ENCODE data around the gene KIF6. TPM values are rescaled to one million over a fixed set of nuclear protein-coding genes. Genes with fewer than 3 reads are reported as not detected.

The KIF6 gene
- total and polyA plus RNA-seq, 4 donors = 1.1 to 7.8 (median 4.5) TPM

DNA sequence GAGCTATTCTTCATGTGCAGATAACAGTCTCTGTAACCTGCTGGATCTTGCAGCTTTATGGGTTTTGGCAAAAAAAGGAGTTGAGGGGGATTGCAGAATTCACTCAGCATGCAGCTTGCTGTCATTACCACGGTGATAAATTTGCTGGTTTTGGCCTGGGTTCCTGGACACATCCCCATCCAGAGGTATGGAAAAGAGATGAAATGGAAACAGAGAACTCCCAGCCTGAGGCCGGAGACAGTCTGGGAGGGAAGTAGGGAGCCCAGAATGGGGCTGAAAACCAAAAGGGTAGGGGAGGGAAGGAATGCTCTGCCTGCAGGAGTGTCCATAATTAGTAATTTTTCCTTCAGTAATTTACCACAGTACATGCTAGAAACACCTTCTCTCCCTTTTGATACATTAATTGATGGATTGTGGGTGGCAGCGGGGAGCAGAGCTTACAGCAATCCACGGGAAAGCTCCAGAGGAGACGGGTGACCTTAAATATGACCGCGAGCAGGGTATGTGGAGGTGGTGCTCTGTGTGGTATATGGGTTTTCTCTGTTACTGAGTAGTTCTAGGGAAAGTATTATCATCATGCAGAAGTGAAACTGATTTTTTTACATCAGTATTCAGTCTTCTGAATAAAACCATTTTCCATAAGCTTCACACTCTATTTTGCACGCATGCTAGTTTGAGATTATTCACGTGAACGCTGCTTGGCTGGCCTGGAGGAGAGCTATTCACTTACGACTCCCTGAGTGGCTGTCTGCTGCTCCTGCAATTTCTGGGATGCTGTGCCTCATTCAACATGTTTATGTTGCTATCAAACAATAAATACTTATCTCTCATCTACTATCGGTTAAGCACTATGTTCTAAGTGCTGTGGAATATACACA is 336.4 kb downstream of the KIF6 start:
- DNase-seq (peak in 1 of 3 donors; percentile 9), ATAC-seq (ENCODE audit: insufficient read depth, low FRiP score) (no peak)
- Histone ChIP-seq H3K4me3 (no peak overlapping the region), H3K9ac (ENCODE audit: insufficient read depth in 1 of 2, low read length in 2 of 2) (no peak overlapping the region), H3K4me1 (ENCODE audit: control insufficient read depth in 5 of 5, insufficient read depth in 5 of 5, low read length in 5 of 5) (peaks cover 0 to 18% (median 0%) of the 10 kb centered on the region in 5 donors), H3K27me3 (ENCODE audit: control insufficient read depth in 3 of 3, insufficient read depth in 3 of 3, low read length in 2 of 3) (peaks cover 0 to 1% (median 0%) of the 10 kb centered on the region in 3 donors), H3K27ac (ENCODE audit: low read depth in 1 of 2, low read length in 1 of 2) (no peak overlapping the region), H3K9me3 (ENCODE audit: control insufficient read depth in 4 of 4, insufficient read depth in 3 of 4, low read length in 3 of 4) (peaks cover 0 to 1% (median 0%) of the 10 kb centered on the region in 4 donors), H3K36me3 (ENCODE audit: control insufficient read depth in 4 of 4, insufficient read depth in 4 of 4, low read length in 4 of 4) (no peaks in the 10 kb centered on the region)
- no peak for TF ChIP-seq CTCF (IDR thresholded peaks at IDR 0.05; ENCODE audit: control extremely low read depth, extremely low read depth)
- 83 to 88% methylated on average over 12 of the region's 12 CpGs for WGBS, 2 donors

DNA sequence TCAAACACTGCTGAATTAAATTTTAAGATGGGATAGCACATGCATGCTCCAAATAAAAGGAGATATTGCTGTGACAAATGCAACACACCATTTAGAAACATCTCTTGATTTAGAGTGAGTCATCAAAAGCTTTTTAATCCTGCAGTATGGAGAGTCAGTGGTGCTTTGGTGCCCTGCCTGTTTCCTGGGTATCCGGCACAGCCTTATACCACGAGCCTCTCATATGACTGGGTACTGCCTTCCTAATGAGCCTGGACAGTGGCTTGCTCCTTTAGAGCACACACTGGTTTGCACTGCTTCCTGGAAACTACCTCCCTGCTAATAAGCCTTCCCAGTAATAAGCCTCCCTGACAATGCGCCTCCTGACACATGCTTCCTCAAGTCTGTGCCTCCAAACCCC is 337.4 kb downstream of the KIF6 start:
- H3K36me3 ChIP-seq (ENCODE audit: control insufficient read depth in 4 of 4, insufficient read depth in 4 of 4, low read length in 4 of 4) = no peaks in the 10 kb centered on the region
- H3K9ac ChIP-seq (ENCODE audit: insufficient read depth in 1 of 2, low read length in 2 of 2) = no peak overlapping the region
- WGBS, 2 donors = 89 to 96% methylated on average over 3 of the region's 3 CpGs
- H3K9me3 ChIP-seq (ENCODE audit: control insufficient read depth in 4 of 4, insufficient read depth in 3 of 4, low read length in 3 of 4) = peaks cover 0 to 1% (median 0%) of the 10 kb centered on the region in 4 donors
- H3K27me3 ChIP-seq (ENCODE audit: control insufficient read depth in 3 of 3, insufficient read depth in 3 of 3, low read length in 2 of 3) = no peaks in the 10 kb centered on the region
- H3K27ac ChIP-seq (ENCODE audit: low read depth in 1 of 2, low read length in 1 of 2) = no peak overlapping the region
- H3K4me3 ChIP-seq = no peak overlapping the region
- peaks cover 0 to 18% (median 0%) of the 10 kb centered on the region in 5 donors for H3K4me1 ChIP-seq (ENCODE audit: control insufficient read depth in 5 of 5, insufficient read depth in 5 of 5, low read length in 5 of 5)
- TF ChIP-seq CTCF (IDR thresholded peaks at IDR 0.05; ENCODE audit: control extremely low read depth, extremely low read depth) = no peak
- DNase-seq (no peak), ATAC-seq (ENCODE audit: insufficient read depth, low FRiP score) (no peak)

- Histone ChIP-seq H3K4me1 (ENCODE audit: control insufficient read depth in 5 of 5, insufficient read depth in 5 of 5, low read length in 5 of 5) (peaks cover 0 to 18% (median 0%) of the 10 kb centered on the region in 5 donors), H3K4me3 (no peak overlapping the region), H3K9ac (ENCODE audit: insufficient read depth in 1 of 2, low read length in 2 of 2) (no peak overlapping the region), H3K36me3 (ENCODE audit: control insufficient read depth in 4 of 4, insufficient read depth in 4 of 4, low read length in 4 of 4) (no peaks in the 10 kb centered on the region), H3K27ac (ENCODE audit: low read depth in 1 of 2, low read length in 1 of 2) (no peak overlapping the region), H3K27me3 (ENCODE audit: control insufficient read depth in 3 of 3, insufficient read depth in 3 of 3, low read length in 2 of 3) (no peaks in the 10 kb centered on the region), H3K9me3 (ENCODE audit: control insufficient read depth in 4 of 4, insufficient read depth in 3 of 4, low read length in 3 of 4) (peaks cover 0 to 1% (median 0%) of the 10 kb centered on the region in 4 donors)
- DNase-seq (no peak), ATAC-seq (ENCODE audit: insufficient read depth, low FRiP score) (no peak)
- 64 to 79% methylated on average over 3 of the region's 3 CpGs for WGBS, 2 donors
- TF ChIP-seq CTCF (IDR thresholded peaks at IDR 0.05; ENCODE audit: control extremely low read depth, extremely low read depth) = no peak
Measured at GRCh38 chr6:39386487-39386886, 338.7 kb downstream of the KIF6 start.

Data from lung (tissue), 12 donors.